Measurements from ENCODE around the gene MROH7.

Gene MROH7

DNA sequence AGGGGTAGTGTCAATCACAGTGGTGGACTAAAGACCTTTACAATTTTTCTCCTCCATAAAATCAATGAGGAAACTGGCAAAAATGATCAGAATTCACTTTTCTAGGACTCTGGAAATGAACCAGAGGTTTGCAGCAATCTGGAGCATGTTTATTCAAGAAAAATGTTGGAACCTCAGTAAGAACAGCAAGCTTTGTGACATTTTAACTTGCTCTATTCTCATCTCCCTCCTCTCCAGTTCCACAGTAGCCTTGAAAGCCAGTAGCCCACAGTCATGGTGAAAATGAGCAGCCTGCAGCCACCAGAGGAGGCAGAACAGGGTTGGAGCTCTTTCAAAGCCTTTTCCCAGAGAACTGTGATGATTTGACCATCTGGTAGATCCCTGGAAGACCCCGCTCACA, 83.2 kb downstream of the MROH7 start:
- H3K4me1 ChIP-seq (ENCODE audit: control insufficient read depth in 1 of 2, insufficient read depth in 2 of 2, low read length in 2 of 2), result no peaks in the 10 kb centered on the region
- no peaks in the 10 kb centered on the region for H3K9me3 ChIP-seq (ENCODE audit: control insufficient read depth in 1 of 2, low read length in 2 of 2)
- H3K4me3 ChIP-seq (ENCODE audit: low read depth in 1 of 2, low read length in 2 of 2), result no peak overlapping the region
- H3K36me3 ChIP-seq (ENCODE audit: control insufficient read depth in 1 of 2, insufficient read depth in 2 of 2, low read length in 2 of 2), result peaks cover 29 to 79% of the 10 kb centered on the region in 2 donors
- no peak overlapping the region for H3K9ac ChIP-seq (ENCODE audit: low read depth in 1 of 2, low read length in 2 of 2)
- H3K27ac ChIP-seq (ENCODE audit: low read depth, low read length), result no peak overlapping the region
- no peaks in the 10 kb centered on the region for H3K27me3 ChIP-seq (ENCODE audit: control insufficient read depth in 1 of 2, insufficient read depth in 2 of 2, low read length in 2 of 2)

- H3K9me3 ChIP-seq (ENCODE audit: control insufficient read depth in 1 of 2, low read length in 2 of 2), result no peaks in the 10 kb centered on the region
- H3K4me3 ChIP-seq (ENCODE audit: low read depth in 1 of 2, low read length in 2 of 2), result no peak overlapping the region
- no peak overlapping the region for H3K9ac ChIP-seq (ENCODE audit: low read depth in 1 of 2, low read length in 2 of 2)
- H3K4me1 ChIP-seq (ENCODE audit: control insufficient read depth in 1 of 2, insufficient read depth in 2 of 2, low read length in 2 of 2), result no peaks in the 10 kb centered on the region
- H3K36me3 ChIP-seq (ENCODE audit: control insufficient read depth in 1 of 2, insufficient read depth in 2 of 2, low read length in 2 of 2), result peaks cover 31 to 72% of the 10 kb centered on the region in 2 donors
- no peak overlapping the region for H3K27ac ChIP-seq (ENCODE audit: low read depth, low read length)
- H3K27me3 ChIP-seq (ENCODE audit: control insufficient read depth in 1 of 2, insufficient read depth in 2 of 2, low read length in 2 of 2), result no peaks in the 10 kb centered on the region
These were observed 86.4 kb downstream of the MROH7 start for GRCh38 chr1:54728027-54728426.

DNA sequence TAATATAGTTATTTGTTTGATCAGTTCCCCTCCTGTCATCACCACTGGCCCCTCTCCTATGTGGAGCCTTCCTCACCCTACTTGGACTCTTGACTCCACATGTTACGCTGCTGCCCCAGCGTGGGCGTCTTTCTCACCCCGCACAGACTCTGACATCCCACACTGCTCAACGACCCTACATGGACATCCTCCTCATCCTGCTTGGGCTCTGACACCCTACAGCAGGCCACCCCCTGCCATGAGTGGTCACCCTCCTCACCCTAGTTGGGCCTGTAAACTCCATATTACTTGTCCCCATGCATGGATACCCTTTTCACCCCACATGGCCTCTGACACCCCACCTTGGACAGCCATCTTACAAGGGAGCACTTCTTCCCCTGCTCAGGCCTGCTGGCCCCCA, 95.1 kb downstream of the MROH7 start:
- Histone ChIP-seq H3K9me3 (ENCODE audit: control insufficient read depth in 1 of 2, low read length in 2 of 2) (no peaks in the 10 kb centered on the region), H3K27ac (ENCODE audit: low read depth, low read length) (no peak overlapping the region), H3K27me3 (ENCODE audit: control insufficient read depth in 1 of 2, insufficient read depth in 2 of 2, low read length in 2 of 2) (no peaks in the 10 kb centered on the region), H3K36me3 (ENCODE audit: control insufficient read depth in 1 of 2, insufficient read depth in 2 of 2, low read length in 2 of 2) (peaks cover 20 to 68% of the 10 kb centered on the region in 2 donors), H3K4me1 (ENCODE audit: control insufficient read depth in 1 of 2, insufficient read depth in 2 of 2, low read length in 2 of 2) (no peaks in the 10 kb centered on the region), H3K9ac (ENCODE audit: low read depth in 1 of 2, low read length in 2 of 2) (no peak overlapping the region), H3K4me3 (ENCODE audit: low read depth in 1 of 2, low read length in 2 of 2) (no peak overlapping the region)

- Histone ChIP-seq H3K9me3 (ENCODE audit: control insufficient read depth in 1 of 2, low read length in 2 of 2) (no peaks in the 10 kb centered on the region), H3K9ac (ENCODE audit: low read depth in 1 of 2, low read length in 2 of 2) (no peak overlapping the region), H3K36me3 (ENCODE audit: control insufficient read depth in 1 of 2, insufficient read depth in 2 of 2, low read length in 2 of 2) (peaks cover 21 to 76% of the 10 kb centered on the region in 2 donors), H3K4me3 (ENCODE audit: low read depth in 1 of 2, low read length in 2 of 2) (no peak overlapping the region), H3K27ac (ENCODE audit: low read depth, low read length) (no peak overlapping the region), H3K27me3 (ENCODE audit: control insufficient read depth in 1 of 2, insufficient read depth in 2 of 2, low read length in 2 of 2) (no peaks in the 10 kb centered on the region), H3K4me1 (ENCODE audit: control insufficient read depth in 1 of 2, insufficient read depth in 2 of 2, low read length in 2 of 2) (no peaks in the 10 kb centered on the region)
These were observed 96.7 kb downstream of the MROH7 start for GRCh38 chr1:54738244-54738643.

- no peak overlapping the region for H3K9ac ChIP-seq (ENCODE audit: low read depth in 1 of 2, low read length in 2 of 2)
- no peak overlapping the region for H3K27ac ChIP-seq (ENCODE audit: low read depth, low read length)
- no peaks in the 10 kb centered on the region for H3K9me3 ChIP-seq (ENCODE audit: control insufficient read depth in 1 of 2, low read length in 2 of 2)
- peaks cover 24 to 65% of the 10 kb centered on the region in 2 donors for H3K36me3 ChIP-seq (ENCODE audit: control insufficient read depth in 1 of 2, insufficient read depth in 2 of 2, low read length in 2 of 2)
- no peak overlapping the region for H3K4me3 ChIP-seq (ENCODE audit: low read depth in 1 of 2, low read length in 2 of 2)
- no peaks in the 10 kb centered on the region for H3K4me1 ChIP-seq (ENCODE audit: control insufficient read depth in 1 of 2, insufficient read depth in 2 of 2, low read length in 2 of 2)
- H3K27me3 ChIP-seq (ENCODE audit: control insufficient read depth in 1 of 2, insufficient read depth in 2 of 2, low read length in 2 of 2), result no peaks in the 10 kb centered on the region
These were observed 99.9 kb downstream of the MROH7 start for GRCh38 chr1:54741531-54741930.

DNA sequence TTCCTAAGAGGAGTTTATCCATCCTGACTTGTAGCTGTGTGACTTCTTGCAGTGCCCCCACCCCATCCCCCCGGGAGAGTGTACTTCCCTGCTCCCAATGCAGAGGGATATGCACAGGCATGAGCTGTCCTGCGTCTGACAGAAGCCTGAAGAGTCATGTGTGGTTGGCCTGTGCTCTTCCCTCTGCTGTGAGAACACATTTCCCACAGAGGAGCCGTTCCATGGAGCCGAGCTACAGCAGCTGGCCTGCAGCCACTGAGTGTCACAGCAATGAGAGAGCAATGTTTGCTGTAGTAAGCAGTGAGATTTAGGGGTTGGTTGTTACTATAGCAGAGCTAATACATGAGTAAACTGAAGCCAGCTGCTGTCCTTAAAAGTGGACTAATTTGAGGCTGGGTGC, 100.7 kb downstream of the MROH7 start:
- Histone ChIP-seq H3K27me3 (ENCODE audit: control insufficient read depth in 1 of 2, insufficient read depth in 2 of 2, low read length in 2 of 2) (no peaks in the 10 kb centered on the region), H3K4me3 (ENCODE audit: low read depth in 1 of 2, low read length in 2 of 2) (no peak overlapping the region), H3K9ac (ENCODE audit: low read depth in 1 of 2, low read length in 2 of 2) (no peak overlapping the region), H3K4me1 (ENCODE audit: control insufficient read depth in 1 of 2, insufficient read depth in 2 of 2, low read length in 2 of 2) (no peaks in the 10 kb centered on the region), H3K27ac (ENCODE audit: low read depth, low read length) (no peak overlapping the region), H3K9me3 (ENCODE audit: control insufficient read depth in 1 of 2, low read length in 2 of 2) (no peaks in the 10 kb centered on the region), H3K36me3 (ENCODE audit: control insufficient read depth in 1 of 2, insufficient read depth in 2 of 2, low read length in 2 of 2) (peaks cover 18 to 58% of the 10 kb centered on the region in 2 donors)

- Histone ChIP-seq H3K4me1 (ENCODE audit: control insufficient read depth in 1 of 2, insufficient read depth in 2 of 2, low read length in 2 of 2) (no peaks in the 10 kb centered on the region), H3K4me3 (ENCODE audit: low read depth in 1 of 2, low read length in 2 of 2) (no peak overlapping the region), H3K27ac (ENCODE audit: low read depth, low read length) (no peak overlapping the region), H3K9ac (ENCODE audit: low read depth in 1 of 2, low read length in 2 of 2) (no peak overlapping the region), H3K9me3 (ENCODE audit: control insufficient read depth in 1 of 2, low read length in 2 of 2) (no peaks in the 10 kb centered on the region), H3K27me3 (ENCODE audit: control insufficient read depth in 1 of 2, insufficient read depth in 2 of 2, low read length in 2 of 2) (no peaks in the 10 kb centered on the region), H3K36me3 (ENCODE audit: control insufficient read depth in 1 of 2, insufficient read depth in 2 of 2, low read length in 2 of 2) (peaks cover 14 to 46% of the 10 kb centered on the region in 2 donors)
These were observed 102.0 kb downstream of the MROH7 start for GRCh38 chr1:54743416-54744226.

DNA sequence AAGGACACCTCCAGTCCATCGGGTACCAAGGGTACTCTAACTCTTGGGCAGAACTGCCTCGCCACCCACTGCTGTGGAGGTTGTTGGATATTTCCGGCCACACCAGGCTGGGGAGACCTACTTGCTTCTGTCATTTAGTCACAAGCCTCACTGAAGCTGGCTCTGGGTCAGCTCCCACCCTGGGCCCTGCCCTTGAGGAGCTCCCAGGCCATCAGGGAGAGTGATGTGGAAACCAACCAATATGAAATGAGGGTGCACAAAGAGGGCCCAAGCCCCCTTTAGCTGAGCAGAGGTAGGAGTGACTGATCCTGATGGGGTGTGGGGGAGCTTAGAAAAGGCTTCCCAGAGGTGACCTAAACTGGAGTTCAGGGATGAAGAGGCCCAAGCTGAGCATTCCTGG, 103.1 kb downstream of the MROH7 start:
- Histone ChIP-seq H3K27me3 (ENCODE audit: control insufficient read depth in 1 of 2, insufficient read depth in 2 of 2, low read length in 2 of 2) (no peaks in the 10 kb centered on the region), H3K36me3 (ENCODE audit: control insufficient read depth in 1 of 2, insufficient read depth in 2 of 2, low read length in 2 of 2) (peaks cover 10 to 36% of the 10 kb centered on the region in 2 donors), H3K9ac (ENCODE audit: low read depth in 1 of 2, low read length in 2 of 2) (no peak overlapping the region), H3K27ac (ENCODE audit: low read depth, low read length) (no peak overlapping the region), H3K9me3 (ENCODE audit: control insufficient read depth in 1 of 2, low read length in 2 of 2) (no peaks in the 10 kb centered on the region), H3K4me1 (ENCODE audit: control insufficient read depth in 1 of 2, insufficient read depth in 2 of 2, low read length in 2 of 2) (no peaks in the 10 kb centered on the region), H3K4me3 (ENCODE audit: low read depth in 1 of 2, low read length in 2 of 2) (no peak overlapping the region)

GRCh38 chr1:54745274-54745673, 103.7 kb downstream of the MROH7 start:
- H3K27ac ChIP-seq (ENCODE audit: low read depth, low read length), result no peak overlapping the region
- H3K9ac ChIP-seq (ENCODE audit: low read depth in 1 of 2, low read length in 2 of 2), result no peak overlapping the region
- no peak overlapping the region for H3K4me3 ChIP-seq (ENCODE audit: low read depth in 1 of 2, low read length in 2 of 2)
- no peaks in the 10 kb centered on the region for H3K4me1 ChIP-seq (ENCODE audit: control insufficient read depth in 1 of 2, insufficient read depth in 2 of 2, low read length in 2 of 2)
- H3K9me3 ChIP-seq (ENCODE audit: control insufficient read depth in 1 of 2, low read length in 2 of 2), result no peaks in the 10 kb centered on the region
- no peaks in the 10 kb centered on the region for H3K27me3 ChIP-seq (ENCODE audit: control insufficient read depth in 1 of 2, insufficient read depth in 2 of 2, low read length in 2 of 2)
- peaks cover 10 to 30% of the 10 kb centered on the region in 2 donors for H3K36me3 ChIP-seq (ENCODE audit: control insufficient read depth in 1 of 2, insufficient read depth in 2 of 2, low read length in 2 of 2)

GRCh38 chr1:54745864-54746263, 104.3 kb downstream of the MROH7 start:
- H3K4me1 ChIP-seq (ENCODE audit: control insufficient read depth in 1 of 2, insufficient read depth in 2 of 2, low read length in 2 of 2), result no peaks in the 10 kb centered on the region
- H3K27me3 ChIP-seq (ENCODE audit: control insufficient read depth in 1 of 2, insufficient read depth in 2 of 2, low read length in 2 of 2), result no peaks in the 10 kb centered on the region
- H3K9me3 ChIP-seq (ENCODE audit: control insufficient read depth in 1 of 2, low read length in 2 of 2), result no peaks in the 10 kb centered on the region
- peaks cover 10 to 24% of the 10 kb centered on the region in 2 donors for H3K36me3 ChIP-seq (ENCODE audit: control insufficient read depth in 1 of 2, insufficient read depth in 2 of 2, low read length in 2 of 2)
- no peak overlapping the region for H3K27ac ChIP-seq (ENCODE audit: low read depth, low read length)
- H3K4me3 ChIP-seq (ENCODE audit: low read depth in 1 of 2, low read length in 2 of 2), result no peak overlapping the region
- no peak overlapping the region for H3K9ac ChIP-seq (ENCODE audit: low read depth in 1 of 2, low read length in 2 of 2)
